Activated T-cell treated with anti-CD3 and anti-CD28 coated beads for 48 hours (primary cell): ENCODE results near the gene BUB1B.
"Not testable (repeated sequence)": the region's sequence is repeated elsewhere in the genome, so short reads cannot be mapped to it uniquely, and the experiment has no call there.

ENCODE experiments used
- DNase-seq: peaks from one replicate; pipeline ENCODE4 v3.0.0-alpha.2; 2020; ENCODE audit warnings: low read depth

The BUB1B gene, protein sequence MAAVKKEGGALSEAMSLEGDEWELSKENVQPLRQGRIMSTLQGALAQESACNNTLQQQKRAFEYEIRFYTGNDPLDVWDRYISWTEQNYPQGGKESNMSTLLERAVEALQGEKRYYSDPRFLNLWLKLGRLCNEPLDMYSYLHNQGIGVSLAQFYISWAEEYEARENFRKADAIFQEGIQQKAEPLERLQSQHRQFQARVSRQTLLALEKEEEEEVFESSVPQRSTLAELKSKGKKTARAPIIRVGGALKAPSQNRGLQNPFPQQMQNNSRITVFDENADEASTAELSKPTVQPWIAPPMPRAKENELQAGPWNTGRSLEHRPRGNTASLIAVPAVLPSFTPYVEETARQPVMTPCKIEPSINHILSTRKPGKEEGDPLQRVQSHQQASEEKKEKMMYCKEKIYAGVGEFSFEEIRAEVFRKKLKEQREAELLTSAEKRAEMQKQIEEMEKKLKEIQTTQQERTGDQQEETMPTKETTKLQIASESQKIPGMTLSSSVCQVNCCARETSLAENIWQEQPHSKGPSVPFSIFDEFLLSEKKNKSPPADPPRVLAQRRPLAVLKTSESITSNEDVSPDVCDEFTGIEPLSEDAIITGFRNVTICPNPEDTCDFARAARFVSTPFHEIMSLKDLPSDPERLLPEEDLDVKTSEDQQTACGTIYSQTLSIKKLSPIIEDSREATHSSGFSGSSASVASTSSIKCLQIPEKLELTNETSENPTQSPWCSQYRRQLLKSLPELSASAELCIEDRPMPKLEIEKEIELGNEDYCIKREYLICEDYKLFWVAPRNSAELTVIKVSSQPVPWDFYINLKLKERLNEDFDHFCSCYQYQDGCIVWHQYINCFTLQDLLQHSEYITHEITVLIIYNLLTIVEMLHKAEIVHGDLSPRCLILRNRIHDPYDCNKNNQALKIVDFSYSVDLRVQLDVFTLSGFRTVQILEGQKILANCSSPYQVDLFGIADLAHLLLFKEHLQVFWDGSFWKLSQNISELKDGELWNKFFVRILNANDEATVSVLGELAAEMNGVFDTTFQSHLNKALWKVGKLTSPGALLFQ

DNA sequence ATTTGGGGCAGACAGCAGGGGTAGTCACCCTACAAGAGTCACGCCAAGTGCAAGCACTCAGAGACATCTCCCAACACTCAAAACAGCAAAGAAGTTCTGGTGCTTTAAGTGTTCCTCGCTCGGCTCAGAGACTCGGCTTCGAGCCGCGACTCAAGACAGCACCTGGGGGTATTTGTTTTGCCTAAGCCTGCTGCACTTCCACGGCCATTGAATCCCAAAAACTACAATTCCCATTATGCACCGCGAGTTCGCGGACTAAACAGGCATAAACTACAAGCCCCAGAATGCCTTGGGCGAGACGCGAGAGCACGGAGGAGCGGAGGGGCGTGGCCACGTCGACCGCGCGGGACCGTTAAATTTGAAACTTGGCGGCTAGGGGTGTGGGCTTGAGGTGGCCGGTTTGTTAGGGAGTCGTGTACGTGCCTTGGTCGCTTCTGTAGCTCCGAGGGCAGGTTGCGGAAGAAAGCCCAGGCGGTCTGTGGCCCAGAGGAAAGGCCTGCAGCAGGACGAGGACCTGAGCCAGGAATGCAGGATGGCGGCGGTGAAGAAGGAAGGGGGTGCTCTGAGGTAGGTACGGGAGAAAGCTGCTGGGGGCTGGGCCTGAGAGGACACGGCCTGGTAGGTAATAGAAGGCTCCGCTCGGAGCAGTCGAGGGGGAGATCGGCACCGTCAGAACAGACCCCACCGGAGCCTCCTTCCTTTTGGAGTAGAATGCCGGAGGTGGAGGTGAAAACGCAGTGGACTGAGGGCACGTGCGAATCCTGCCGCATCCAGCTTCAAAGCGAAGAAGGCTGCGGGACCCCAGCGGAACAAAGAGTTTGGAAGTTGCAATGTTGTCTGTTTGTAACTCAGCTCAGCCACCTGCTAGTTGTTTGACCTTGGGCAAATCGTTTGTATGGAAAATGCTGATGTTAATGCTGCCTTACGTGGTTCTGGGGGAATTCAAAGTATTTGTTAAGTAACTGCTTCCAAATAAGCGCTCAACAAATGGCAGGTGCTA, at the start of gene BUB1B:
BUB1B (plus strand) TSS at position 381 of the 1,000 bp plus-strand sequence; CDS start at position 533, 152 bp downstream.
- DNase-seq, result peak; percentile 90

DNA sequence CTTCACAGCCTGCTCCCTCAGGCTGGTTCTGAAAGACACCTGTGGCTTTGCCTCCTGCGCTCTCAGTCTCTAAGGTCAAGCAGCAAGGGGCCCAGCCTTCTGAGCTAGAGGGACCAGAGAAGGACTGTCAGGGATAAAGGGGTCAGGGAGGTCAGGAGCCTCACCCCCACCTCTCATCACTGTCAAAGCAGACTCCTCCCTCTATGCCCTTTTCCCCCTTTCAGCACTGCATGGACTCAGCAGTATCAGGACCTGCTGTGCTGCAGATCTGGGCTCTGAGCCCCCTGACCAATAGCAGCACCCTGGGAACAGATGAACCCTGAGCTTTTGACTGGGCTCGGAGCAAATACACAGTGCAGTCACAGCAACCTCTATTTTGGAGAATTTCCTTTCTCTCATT, 49.0 kb upstream of the BUB1B start:
- DNase-seq, result no peak

DNA sequence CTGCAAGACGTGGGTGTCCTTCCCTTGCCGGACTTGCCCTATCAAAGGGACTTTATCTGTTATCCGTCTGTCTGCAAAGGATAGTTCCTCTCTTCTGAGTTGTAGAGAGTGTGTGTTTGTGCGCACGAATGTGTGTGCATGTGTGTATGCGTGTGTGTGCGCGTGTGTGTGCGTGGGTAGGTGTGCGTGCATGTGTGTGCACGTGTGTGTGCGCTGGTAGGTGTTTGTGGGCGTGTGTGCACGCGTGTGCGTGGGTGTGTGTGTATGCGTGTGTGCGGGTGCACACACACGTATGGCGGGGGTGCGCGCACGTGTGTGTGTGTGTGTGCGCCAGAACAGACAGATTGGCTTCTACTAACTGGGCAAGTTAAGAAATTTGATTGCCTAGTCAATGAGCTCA, 48.1 kb upstream of the BUB1B start:
- no peak for DNase-seq

DNA sequence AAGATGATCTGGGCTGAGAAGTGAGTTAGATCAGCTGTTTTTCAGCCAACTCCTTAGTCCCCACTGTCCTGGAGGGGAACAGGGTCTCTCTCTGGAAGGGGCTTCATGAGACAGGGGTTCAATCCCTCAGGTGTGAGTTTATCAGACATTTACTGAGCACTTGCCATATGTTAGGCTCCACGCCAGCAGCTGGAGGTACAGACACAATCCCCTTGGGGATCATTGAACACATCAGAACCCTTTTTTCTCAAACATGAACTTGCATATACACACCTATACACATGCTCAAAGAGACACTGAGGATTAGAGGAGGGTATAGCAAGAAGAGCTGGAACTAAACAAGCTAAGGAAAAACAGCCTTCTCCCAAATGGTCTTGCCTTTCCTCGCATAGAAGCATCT, 46.7 kb upstream of the BUB1B start:
- DNase-seq, result no peak

DNA sequence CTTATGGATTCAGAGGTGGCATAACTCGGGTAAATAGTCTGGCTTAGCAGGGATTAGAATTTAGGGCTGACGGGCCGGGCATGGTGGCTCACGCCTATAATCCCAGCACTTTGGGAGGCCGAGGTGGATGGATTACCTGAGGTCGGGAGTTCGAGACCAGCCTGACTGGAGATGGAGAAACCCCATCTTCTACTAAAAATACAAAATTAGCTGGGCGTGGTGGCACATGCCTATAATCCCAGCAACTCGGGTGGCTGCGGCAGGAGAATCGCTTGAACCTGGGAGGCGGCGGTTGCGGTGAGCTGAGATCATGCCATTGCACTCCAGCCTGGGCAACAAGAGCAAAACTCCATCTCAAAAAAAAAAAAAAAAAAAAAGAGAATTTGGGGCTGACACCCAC, 45.8 kb upstream of the BUB1B start:
- not testable (repeated sequence) for DNase-seq

DNA sequence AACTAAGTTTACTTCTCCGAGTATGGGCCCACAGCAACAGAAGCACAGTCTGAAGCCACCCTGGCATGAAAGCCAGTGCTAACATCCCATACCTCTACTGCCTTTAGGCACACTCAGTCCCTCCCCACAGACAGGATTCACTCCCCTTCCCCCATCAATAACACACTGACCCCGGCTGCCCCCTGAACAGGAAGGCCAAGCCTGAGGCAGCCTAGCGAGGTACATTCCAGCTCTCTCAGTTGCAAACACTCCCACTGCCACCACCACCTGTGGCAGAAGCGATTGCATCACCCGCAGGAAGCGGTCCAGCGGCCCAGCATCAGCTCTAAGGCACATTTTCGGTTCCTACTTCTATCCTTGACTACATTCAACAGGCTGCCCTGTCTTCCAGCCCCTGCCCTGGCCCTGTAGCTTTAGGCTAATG, 45.2 kb upstream of the BUB1B start:
- DNase-seq, result peak; percentile 34

DNA sequence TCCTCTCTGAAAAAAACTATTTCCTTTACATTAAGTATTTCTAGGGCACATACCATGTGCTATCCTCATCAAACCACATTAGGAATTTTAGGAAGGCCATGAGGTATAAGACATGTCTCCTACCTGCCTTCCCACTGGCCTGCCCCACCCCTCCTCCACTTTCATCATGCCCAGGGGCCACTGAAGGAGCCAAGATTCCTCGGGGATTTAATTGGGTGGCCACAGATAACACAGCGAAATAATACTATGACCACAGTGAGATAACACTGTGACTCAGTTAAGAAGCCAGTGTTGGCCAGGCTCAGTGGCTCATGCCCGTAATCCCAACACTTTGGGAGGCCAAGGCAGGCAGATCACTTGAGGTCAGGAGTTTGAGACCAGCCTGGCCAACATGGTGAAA, 42.4 kb upstream of the BUB1B start:
- DNase-seq, result no peak

DNA sequence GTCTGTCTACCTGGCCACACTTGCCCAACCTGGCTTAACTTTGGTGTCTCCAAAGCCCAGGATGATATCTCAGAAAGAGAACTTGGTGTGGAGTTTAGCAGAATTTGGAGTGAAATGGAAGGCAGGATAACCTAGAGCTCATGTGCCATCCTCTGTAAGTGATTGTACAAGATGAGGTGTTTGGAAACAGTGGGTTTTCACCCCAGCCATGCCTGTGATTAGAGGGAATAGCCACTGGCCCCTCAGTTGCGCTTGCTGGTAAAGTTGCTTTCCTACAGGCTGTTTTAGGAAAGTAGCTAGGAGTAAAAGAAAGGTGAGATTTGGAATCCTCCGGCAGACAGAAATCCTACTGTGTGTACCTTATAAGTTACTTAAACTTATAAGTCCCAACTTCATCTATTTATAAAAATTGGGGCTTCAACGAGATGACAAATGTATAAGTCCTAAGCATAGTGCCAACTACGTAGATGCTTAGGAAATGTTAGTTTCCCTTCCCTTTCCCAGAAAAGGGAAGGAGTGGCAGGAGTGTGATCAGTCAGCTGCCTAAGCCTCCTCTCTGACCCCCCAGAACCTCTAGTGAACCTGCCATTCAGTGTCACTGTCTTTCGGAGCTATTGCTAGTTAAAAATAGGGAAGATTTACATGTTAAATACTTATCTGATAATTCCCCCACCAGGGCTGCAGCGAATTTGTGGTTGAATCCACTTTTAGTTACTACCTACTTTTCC, 38.8 kb upstream of the BUB1B start:
- no peak for DNase-seq

DNA sequence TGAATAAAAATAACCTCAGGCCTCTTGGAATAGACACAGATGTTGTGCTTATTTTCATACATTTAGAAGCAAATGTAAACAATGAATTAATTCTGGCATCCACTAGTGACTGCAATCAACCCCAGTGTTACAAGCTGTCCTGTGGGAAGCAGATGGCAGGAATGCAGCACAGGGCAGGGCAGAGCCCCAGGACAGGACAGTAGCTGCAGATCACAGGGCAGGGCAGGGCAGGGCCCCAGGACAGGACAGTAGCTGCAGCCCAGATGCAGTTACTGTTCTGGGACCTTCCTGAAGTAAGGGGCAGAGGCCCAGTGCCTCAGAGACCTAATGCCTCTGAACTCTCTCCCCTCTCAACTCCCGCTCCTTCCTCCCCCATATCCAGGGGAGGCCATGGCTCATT, 37.9 kb upstream of the BUB1B start:
- DNase-seq, result not testable (repeated sequence)

DNA sequence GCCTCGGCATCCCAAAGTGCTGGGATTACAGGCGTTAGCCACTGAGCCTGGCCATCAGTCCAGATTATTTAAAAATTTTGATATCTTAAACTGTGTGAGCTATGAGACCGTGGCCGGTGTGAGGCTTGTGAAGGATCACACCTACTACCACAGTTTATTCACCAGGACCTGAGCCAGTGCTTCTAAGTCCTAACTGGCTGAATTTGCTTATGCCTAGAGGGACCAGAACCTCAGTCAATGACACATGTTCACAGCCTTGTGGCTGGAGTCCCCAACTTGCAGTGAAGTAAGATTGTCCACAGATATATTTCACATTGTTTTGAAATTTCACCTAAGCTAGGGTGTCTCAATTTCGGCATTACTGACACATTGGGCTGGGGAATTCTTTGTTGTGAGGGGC, 37.0 kb upstream of the BUB1B start:
- DNase-seq, result not testable (repeated sequence)

DNA sequence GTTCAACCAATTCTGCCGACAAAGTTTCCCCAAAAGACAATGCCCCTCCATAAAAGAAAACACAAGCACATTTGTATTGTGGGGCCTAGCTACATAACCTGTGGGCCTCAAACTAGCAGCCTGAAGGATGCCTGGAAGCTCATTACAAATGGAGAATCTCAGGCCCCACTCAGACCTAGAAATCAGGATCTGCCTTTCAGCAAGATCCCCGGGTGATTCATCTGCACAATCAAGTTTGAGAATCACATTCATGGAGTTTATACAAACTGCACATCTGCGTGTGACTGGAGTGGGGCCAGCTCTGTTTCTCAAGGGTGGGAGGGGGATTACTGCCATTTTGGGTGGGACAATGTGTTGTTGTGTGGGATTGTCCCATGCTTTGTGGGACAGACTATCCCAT, 36.5 kb upstream of the BUB1B start:
- not testable (repeated sequence) for DNase-seq

DNA sequence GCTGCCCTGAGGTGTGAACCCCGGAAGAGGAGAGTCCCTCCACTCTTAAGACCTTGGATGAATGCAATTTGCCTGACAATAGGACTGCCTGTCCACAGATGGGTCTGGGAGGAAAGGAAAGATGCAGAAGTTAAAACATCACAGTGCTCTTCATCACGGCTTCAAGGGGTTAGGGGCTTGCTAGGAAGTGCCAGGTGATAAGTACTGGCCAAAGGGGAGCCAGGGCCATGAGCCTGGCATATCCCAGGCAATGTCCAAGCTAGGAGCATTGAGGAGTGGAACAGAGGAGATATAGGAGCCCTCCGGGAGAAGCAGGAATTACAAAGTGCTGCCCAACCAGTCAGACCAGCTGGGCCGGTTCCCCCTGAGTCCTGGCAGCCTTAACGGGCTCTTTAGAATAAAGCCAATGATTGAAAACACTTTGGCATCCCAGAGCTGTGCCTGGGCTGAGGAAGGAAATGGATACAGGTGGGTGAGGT, 36.0 kb upstream of the BUB1B start:
- DNase-seq, result not testable (repeated sequence)

DNA sequence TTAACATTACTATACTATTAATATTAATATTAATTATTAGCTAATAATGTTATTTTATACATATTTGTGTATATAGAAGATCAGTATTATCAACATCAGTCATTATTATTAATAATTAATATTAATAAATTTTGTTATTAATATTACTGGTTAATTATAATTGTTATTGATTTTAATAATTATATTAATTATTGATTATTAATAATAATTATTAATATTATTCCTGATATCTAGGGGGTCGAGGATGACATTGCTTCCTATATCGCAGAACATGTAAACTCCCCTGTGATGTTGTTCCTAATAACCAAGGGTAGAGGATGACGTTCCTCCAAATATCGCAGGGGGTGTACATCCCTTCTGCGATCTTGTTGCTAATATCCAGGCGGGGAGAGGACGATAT, 34.9 kb upstream of the BUB1B start:
- no peak for DNase-seq

DNA sequence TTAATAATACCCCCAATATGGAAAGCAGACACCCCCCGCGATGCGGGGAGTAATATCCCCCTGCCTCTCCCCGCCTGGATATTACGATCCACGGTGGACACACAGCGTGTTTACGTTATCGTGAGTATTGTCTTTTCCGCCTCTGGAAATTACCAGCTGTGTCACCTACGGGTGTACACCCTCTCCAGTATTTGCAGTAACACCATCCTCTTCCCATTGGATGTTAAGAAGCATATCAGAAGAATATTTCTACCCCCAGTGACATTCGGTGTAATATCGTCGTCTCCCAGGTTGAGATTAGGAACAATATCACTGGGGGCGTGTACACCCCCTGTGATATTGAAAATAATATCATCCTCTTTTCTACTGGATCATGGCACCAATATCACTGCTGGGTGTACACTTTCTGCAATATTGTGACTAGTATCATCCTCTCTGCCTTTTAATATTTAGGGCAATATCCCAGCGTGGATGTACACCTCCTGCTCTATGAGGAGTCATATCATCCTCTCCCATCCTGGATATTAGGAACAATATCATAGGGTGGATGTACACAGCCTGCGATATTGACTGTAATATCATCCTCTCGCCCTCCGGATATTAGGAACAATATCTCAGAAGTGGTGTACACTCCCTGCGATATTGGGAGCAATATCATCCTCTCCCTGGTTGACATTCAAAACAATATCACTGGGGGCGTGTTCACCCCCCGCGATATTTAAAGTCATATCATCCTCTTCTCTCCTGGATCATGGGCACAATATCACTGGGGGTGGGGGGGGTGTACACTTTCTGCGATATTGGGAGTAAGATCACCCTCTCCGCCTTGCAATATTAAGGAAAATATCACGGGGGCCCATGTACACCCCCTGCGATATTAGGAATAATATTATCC, 31.9 kb upstream of the BUB1B start:
- DNase-seq, result no peak

DNA sequence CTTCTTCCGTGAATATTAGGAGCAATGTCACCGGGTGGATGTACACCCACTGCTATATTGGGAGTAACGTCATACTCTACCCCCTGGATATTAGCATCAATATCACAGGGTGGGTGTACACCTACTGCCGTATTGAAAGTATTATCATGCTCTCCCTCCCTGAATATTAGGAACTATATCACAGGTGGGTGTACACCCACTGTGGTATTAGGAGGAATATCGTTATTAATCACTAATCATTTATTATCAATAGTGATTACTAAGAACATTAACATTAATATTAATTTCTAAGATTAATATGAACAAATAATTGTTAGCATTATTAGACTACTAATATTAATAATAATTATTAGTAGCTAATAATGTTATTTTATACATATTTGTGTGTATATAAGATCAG, 30.8 kb upstream of the BUB1B start:
- DNase-seq, result no peak

DNA sequence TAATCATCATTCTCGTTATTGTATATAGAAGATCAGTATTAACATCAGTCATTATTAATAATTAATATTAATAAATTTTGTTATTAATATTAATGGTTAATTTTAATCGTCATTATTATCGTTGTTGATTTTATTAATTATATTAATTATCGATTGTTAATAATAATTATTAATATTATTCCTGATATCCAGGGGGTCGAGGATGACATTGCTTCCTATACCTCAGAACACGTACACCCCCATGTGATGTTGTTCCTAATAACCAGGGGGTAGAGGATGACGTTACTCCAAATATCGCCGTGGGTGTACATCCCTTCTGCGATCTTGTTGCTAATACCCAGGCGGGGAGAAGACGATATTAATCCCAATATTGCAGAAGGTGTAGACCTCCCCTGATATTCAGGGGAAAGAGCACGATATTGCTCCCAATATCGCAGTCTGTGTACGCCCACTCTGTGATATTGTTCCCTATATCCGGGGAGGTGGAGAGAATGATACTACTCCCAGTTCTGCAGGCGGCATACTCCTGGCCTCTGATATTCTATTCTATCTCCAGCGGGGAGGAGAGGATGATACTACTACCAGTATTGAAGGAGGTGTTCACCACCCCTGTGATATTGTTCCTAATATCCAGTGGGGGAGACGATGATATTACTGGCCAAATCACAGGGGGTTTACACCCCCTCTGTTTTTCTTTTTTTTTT, 29.9 kb upstream of the BUB1B start:
- no peak for DNase-seq

DNA sequence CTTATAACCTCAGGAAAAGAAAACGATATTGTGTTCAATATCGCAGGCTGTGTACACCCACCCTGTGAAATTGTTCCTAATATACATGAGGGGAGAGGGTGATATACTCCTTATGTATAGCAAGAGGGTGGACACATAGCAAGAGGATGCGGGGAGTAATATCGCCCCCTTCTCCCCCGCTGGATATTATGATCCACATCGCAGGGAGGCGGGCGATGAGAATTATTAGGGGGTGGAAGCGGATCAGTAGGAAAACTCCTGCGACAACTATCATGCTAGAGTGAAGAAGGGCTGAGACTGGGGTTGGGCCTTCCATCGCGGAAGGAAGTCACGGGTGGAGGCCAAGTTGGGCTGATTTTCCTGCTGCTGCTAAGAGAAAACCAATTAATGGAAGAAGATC, 27.3 kb upstream of the BUB1B start:
- DNase-seq, result no peak

DNA sequence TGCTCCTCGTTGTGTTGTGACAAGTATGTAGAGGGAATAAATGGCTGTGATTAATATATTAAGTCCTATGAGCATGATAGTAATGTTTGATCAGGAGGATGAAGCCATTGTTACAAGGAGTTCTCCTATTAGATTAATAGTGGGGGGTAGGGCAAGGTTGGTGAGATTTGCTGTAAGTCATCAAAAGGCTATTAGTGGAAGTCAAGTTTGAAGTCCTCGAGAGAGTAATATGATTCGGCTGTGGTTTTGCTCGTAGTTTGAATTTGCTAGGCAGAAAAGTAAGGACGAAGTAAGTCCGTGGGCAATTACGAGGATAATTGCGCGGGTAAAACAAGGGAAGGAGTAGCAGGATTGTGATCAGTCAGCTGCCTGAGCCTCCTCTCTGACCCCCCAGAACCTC, 26.0 kb upstream of the BUB1B start:
- no peak for DNase-seq

DNA sequence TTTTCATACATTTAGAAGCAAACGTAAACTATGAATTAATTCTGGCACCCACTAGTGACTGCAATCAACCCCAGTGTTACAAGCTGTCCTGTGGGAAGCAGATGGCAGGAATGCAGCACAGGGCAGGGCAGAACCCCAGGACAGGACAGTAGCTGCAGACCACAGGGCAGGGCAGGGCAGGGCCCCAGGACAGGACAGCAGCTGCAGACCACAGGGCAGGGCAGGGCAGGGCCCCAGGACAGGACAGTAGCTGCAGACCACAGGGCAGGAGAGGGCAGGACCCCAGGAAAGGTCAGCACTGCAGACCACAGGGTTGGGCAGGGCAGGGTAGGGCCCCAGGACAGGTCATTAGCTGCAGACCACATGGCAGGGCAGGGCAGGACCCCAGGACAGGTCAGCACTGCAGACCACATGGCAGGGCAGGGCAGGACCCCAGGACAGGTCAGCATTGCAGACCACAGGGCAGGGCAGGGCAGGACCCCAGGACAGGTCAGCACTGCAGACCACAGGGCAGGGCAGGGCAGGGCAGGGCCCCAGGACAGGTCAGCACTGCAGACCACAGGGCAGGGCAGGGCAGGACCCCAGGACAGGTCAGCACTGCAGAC, 24.9 kb upstream of the BUB1B start:
- not testable (repeated sequence) for DNase-seq
